Kidney (tissue), 14 donors: ENCODE measurements around the gene CES2. TPM values are rescaled to one million over a fixed set of nuclear protein-coding genes. Genes with fewer than 3 reads are reported as not detected.

Experiments
- DNase-seq, 5 donors: peaks; one replicate each; pipeline ENCODE4 v3.0.0-alpha.2; 2013 to 2020
- FAIRE-seq: peaks from 2 replicates; lab custom pipeline; 2012; peaks lifted over from hg19 to GRCh38; lab: Jason Lieb, UNC
- H3K27ac ChIP-seq, 2 donors: one replicate each; pipeline ENCODE4 v1.7.0; 2013; ENCODE audit warnings: low read depth in 2 of 2, low read length in 2 of 2, inconsistent platforms in 1 of 2
- H3K27me3 ChIP-seq: one replicate; pipeline ENCODE4 v1.7.1; 2013; ENCODE audit warnings: low read length, inconsistent platforms; ENCODE audit not compliant: control insufficient read depth, insufficient read depth
- H3K36me3 ChIP-seq, 3 donors: one replicate each; pipeline versions ENCODE4 v1.7.0 to v1.7.1; 2013; ENCODE audit warnings: low read length in 3 of 3, control low read depth in 1 of 3, inconsistent platforms in 1 of 3; ENCODE audit not compliant: insufficient read depth in 3 of 3, control insufficient read depth in 2 of 3
- H3K4me1 ChIP-seq, 3 donors: one replicate each; pipeline versions ENCODE4 v1.7.0 to v1.7.1; 2013; ENCODE audit warnings: low read length in 3 of 3, inconsistent platforms in 1 of 3, low read depth in 1 of 3; ENCODE audit not compliant: control insufficient read depth in 2 of 3, insufficient read depth in 2 of 3
- H3K4me3 ChIP-seq, 3 donors: one replicate each; pipeline versions ENCODE4 v1.7.0 to v1.8.1; 2013; ENCODE audit warnings: low read length in 3 of 3, control low read depth in 1 of 3, inconsistent platforms in 1 of 3
- H3K9ac ChIP-seq, 3 donors: one replicate each; pipeline versions ENCODE4 v1.7.0 to v1.7.1; 2013; ENCODE audit warnings: low read length in 3 of 3, control low read depth in 1 of 3, inconsistent platforms in 1 of 3
- H3K9me3 ChIP-seq, 3 donors: one replicate each; pipeline versions ENCODE4 v1.7.0 to v1.7.1; 2013; ENCODE audit warnings: low read length in 3 of 3, control low read depth in 1 of 3, inconsistent platforms in 1 of 3; ENCODE audit not compliant: control insufficient read depth in 2 of 3, insufficient read depth in 1 of 3
- CTCF ChIP-seq: IDR thresholded peaks from 3 replicates; pipeline ENCODE4 v1.5.1; 2012; ENCODE audit warnings: mild to moderate bottlenecking, moderate library complexity, borderline replicate concordance; ENCODE audit not compliant: insufficient read depth; ENCODE audit errors: extremely low read depth
- intact Hi-C: fragments of 100-400 bp; cut with DNase I; formaldehyde crosslinking; loops from one replicate; pipeline ENCODE4 v1.11.1; 2022
- polyA plus RNA-seq: library from polyadenylated mRNA; stranded (reverse); fragments of 350-450 nt; fragmentation: Illumina TruSeq; extraction: RNeasy Lipid Tissue Mini Kit (QIAGEN cat#74804); gene quantifications from one replicate; pipeline ENCODE4 v1.2.3, GENCODE V29; 2014; ENCODE audit warnings: low read depth, low replicate concordance; ENCODE audit not compliant: insufficient read depth
- total RNA-seq: library from RNA; stranded (reverse); fragmentation: NEBNext Ultra II Directional; extraction: Animal tissue kit (Norgen Biotek cat#: 25700); gene quantifications from one replicate; pipeline ENCODE4 v1.2.1, GENCODE V29; 2021
- donor health status: control.
- donor health status: control.
- donor health status: control.
- donor health status: control.
- donor health status: control.
- donor health status: DM: yes; HTN: yes; CAD: no.
- donor health status: Normal renal cell carcinoma (clear cell type).

The CES2 gene
- total and polyA plus RNA-seq, 2 donors from 2014 or later: 72.1 to 76.9 TPM

GRCh38 chr16:66926961-66927436 is 8.3 kb upstream of the CES2 start:
- intact Hi-C loops: no loop called here
- peak overlapping the region in 1 of 3 donors; percentile 38 for H3K9ac ChIP-seq
- H3K36me3 ChIP-seq: peaks cover 0 to 2% (median 0%) of the 10 kb centered on the region in 3 donors
- H3K27me3 ChIP-seq: no peaks in the 10 kb centered on the region
- H3K4me3 ChIP-seq: no peak overlapping the region
- no peak for TF ChIP-seq CTCF
- H3K27ac ChIP-seq: peak overlapping the region; percentile 57 to 68
- FAIRE-seq (no peak), DNase-seq (peak in 1 of 5 donors; percentile 81)
- H3K4me1 ChIP-seq: peaks cover 0 to 11% (median 3%) of the 10 kb centered on the region in 3 donors
- no peaks in the 10 kb centered on the region for H3K9me3 ChIP-seq

GRCh38 chr16:66927918-66928649 is 7.2 kb upstream of the CES2 start:
- H3K4me1 ChIP-seq: peaks cover 0 to 14% (median 0%) of the 10 kb centered on the region in 3 donors
- intact Hi-C loops: no loop called here
- no peak overlapping the region for H3K27ac ChIP-seq
- no peak overlapping the region for H3K4me3 ChIP-seq
- H3K9ac ChIP-seq: no peak overlapping the region
- FAIRE-seq: no peak
- peaks cover 0 to 4% (median 0%) of the 10 kb centered on the region in 3 donors for H3K36me3 ChIP-seq
- TF ChIP-seq CTCF: no peak
- DNase-seq: peak in 1 of 5 donors; percentile 60
- H3K27me3 ChIP-seq: no peaks in the 10 kb centered on the region
- H3K9me3 ChIP-seq: no peaks in the 10 kb centered on the region

GRCh38 chr16:66928702-66929388 is 6.5 kb upstream of the CES2 start:
- Histone ChIP-seq H3K9me3 (no peaks in the 10 kb centered on the region), H3K36me3 (peaks cover 0 to 4% (median 0%) of the 10 kb centered on the region in 3 donors), H3K9ac (no peak overlapping the region), H3K27me3 (no peaks in the 10 kb centered on the region), H3K4me3 (no peak overlapping the region), H3K27ac (no peak overlapping the region), H3K4me1 (peaks cover 0 to 13% (median 5%) of the 10 kb centered on the region in 3 donors)
- intact Hi-C loops: no loop called here
- TF ChIP-seq CTCF: peak; percentile 52
- DNase-seq (peak in 1 of 5 donors; percentile 62), FAIRE-seq (no peak)
